GM21737 (cell line): ENCODE results near the gene SFRP2.

ENCODE experiments used
- ATAC-seq: cut with Tn5 transposase; IDR thresholded peaks from one replicate; pipeline ENCODE4 v1.9.1; 2021; ENCODE audit warnings: mild to moderate bottlenecking, moderate library complexity; ENCODE audit not compliant: unreplicated experiment

SFRP2 gene

DNA sequence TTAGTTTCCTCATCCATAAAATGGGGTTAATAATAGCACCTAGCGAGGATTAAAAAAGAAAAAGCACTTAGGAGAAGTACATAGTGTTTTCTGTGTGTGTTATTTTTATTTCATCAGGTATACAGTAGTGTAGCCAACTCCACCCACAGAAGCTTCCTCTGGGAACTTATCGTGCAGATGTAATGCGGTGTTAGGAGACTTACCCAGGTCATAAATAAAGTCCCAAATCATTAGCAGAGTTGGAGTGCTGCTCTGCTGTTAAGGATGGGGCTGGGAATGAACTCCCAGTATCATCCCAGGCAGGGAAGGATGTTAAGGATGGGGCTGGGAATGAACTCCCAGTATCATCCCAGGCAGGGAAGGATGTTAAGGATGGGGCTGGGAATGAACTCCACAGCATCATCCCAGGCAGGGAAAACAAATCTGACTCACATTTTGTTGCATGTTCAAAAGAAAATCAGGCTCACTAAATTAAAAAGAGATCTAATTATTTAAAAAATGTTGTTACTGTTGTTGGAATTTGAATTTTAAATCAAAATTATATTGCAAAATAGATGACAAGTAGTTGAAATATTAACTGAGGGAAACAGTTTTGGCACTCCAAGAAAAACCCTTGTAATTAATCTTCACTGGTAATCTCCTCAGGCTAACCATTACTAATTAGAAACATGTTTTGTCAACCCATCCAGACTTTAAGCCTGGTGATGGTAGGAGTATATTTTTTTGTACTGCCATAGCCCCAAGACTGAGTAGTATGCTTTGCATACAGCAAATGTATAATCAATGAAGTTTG lies 10.2 kb upstream of the SFRP2 start:
- no peak for ATAC-seq

DNA sequence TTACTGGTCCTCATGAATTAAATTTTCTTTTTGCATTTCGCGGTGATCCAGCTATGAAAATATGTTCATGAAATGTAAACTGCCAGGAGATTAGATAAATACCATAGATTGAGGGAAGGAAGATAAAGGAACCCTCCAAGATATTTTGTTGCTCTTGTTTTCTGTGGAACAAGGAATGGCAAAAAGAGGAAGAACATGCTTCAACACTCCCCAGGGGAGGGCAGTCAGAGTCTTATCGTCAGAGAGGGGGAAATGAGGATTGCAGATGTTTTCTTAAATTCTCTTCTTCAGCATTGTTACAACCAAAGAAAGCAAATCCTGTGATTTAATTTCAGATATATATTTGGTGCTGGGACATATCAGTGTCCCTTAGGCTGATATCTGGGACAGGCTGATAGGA lies 9.5 kb upstream of the SFRP2 start:
- ATAC-seq: no peak

- no peak for ATAC-seq
Observed at GRCh38 chr4:153794006-153794405, 5.1 kb upstream of the SFRP2 start.

GRCh38 chr4:153792618-153793247 lies 3.9 kb upstream of the SFRP2 start:
- ATAC-seq: no peak

DNA sequence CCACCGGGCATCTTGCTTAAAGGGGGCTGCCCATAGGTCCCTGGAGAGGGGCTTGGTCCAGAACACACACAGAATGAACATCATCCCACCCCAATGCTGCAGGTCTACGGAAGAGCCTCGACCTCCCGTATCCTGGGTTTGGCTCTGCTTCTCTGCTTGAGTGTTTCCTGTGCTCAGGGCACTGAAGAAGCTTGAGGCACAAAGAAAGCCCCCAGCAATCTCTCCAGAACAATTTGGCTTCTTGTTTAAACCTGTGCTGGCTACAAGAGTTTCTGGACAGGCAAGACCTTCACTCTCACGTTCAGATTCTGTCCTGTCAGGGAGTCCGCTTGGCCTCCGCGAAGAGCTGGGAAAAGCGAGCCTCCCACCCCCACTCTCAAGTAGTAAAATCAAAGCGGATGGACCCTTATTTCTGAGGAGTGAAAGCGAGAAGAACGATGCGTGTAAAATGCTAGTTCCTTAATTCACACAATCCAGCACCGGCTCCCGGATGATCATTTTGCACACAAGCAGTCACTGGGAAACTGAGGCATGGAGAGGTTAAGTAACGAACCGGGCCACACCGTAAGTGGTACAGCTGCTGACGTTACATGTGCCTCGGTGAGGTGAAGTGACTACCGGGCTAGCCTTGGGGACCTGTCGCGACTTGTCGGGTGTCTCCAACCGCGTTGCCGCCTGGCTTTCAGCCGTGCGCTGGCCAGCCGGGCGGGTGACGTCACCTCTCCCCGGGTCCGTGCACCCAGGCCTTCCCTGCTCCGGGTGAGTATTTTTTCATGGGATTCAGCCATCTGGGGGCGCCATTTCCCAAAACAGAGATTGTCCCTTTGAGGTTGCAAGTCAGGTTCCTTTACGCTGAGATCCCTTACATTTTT lies 3.1 kb upstream of the SFRP2 start:
- no peak for ATAC-seq

DNA sequence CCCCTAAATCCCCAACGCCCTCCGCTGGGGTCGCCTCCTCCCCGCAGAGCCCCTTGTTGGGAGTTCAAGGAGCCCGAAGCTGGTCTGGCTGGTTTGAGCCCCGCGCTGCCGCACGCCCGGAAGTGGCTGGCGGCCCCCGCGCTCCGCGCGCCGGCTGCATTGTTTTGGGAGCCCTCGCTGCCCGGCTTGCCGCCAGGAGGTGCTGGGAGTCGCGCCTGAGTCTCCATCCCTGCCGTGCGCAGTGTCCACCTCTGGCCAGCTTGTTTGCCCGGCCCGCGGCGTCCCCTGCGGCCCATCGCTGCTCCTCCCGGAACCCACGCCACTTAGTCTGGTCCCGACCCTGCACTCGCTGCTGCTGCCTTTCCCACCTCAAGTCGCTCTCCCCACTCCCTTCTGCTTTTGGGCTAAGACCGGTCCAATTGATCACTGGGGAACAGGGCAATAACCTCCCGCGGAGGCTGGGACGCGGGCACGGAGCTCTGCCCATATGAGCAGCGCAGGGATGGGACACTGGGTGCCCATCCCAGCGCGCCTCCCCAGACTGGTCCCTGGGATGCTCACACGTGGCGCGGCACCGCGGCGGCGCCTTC lies 2.2 kb upstream of the SFRP2 start:
- ATAC-seq: no peak

- no peak for ATAC-seq
Observed at GRCh38 chr4:153790500-153790865, 1.6 kb upstream of the SFRP2 start.

- no peak for ATAC-seq
Observed at GRCh38 chr4:153789741-153790499, 1.0 kb upstream of the SFRP2 start.

GRCh38 chr4:153788051-153788412 lies 851 bp downstream of the SFRP2 start:
- no peak for ATAC-seq

GRCh38 chr4:153787575-153787974 lies 1.3 kb downstream of the SFRP2 start:
- ATAC-seq: no peak

DNA sequence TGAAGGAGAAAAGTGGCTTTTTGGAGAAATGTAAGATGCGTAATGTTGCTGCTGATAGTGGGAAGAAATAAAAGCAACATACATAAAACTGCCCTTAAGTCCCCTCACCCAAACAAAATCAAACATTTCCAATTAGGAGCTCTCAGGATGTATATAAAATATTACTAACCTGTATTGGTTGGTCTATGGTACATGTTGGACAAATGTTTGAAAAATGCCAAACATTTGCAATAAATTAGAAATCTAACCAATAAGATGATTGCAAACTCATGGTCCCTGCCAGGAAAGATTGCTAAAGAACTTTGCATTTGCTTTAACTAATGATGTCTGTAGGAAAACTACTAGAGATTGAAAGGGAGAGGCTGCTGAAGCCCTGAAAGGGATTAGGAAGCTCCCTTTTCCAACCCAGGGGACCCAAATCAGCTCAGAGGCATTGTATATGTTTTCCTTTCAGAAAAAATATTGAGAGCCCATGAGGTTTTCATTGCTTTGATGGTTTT lies 1.8 kb downstream of the SFRP2 start:
- ATAC-seq: no peak

- ATAC-seq: no peak
Observed at GRCh38 chr4:153785910-153786721, 2.8 kb downstream of the SFRP2 start.

DNA sequence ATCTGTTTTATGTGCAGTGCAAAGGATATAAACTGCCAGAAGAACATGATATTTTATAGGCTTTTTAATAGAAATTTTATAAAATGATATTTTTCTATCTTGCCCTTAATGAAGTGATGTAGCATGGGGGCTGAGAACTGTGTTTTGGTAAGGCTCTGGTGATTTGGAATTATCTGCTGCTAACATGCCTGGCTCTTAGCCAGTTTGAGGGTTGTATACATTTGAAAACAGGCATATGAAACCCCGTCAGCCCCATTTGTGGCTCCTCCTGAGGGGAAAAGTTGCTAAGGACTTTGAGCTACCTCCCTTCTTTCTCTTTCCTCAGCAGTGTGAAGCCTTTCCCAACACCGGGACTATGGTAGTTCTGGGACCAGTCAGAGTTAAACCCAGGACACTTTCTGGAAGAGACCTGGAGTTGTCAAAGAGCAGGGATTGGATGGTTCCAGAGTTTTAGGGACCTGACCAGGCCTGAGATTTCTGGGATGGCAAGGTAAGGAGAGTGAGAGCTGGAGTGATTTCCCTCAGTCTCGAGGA lies 4.7 kb downstream of the SFRP2 start:
- no peak for ATAC-seq

GRCh38 chr4:153782581-153782980 lies 6.3 kb downstream of the SFRP2 start:
- no peak for ATAC-seq

GRCh38 chr4:153781717-153782416 lies 7.0 kb downstream of the SFRP2 start:
- no peak for ATAC-seq

GRCh38 chr4:153781280-153781679 lies 7.6 kb downstream of the SFRP2 start:
- ATAC-seq: no peak

DNA sequence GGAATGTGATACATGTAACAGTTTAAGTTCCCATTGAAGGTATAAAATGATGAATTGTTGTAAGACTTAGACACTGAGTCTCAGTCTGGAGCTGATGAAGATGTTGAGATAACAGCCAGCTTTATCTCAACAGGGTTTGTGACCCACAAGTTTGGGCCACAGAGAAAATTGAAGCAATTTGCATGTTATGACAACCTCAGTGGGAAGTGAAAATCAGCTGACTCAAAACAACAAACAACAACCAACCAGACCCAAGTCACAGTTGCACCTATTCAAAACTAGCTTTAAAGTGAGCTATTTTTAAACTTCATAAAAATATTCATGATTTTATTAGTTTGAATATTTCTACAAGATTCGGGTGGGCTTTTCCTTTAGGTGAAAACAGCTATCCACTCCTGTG lies 8.0 kb downstream of the SFRP2 start:
- ATAC-seq: peak; percentile 72

DNA sequence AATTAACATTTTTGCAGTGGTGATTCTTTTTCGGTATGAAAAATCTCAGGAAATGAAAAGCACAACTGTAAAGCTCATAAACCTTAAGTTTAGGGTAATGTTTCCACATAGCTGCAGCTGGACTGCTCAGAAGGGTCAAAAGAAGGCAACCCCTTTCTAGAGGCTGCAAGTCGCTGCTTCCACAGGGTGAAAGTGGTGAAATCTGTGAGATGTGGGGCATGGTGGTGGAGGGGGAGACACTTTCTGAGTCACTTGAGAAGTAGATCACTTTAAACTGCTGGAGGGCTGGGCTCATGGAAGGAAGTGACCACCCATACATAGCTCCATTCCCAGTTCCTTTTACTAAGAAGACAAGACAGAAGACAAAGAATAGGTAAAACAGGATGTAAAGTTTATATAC lies 8.7 kb downstream of the SFRP2 start:
- no peak for ATAC-seq

- ATAC-seq: no peak
Observed at GRCh38 chr4:153778383-153778782, 10.5 kb downstream of the SFRP2 start.
